ENCODE measurements around the gene CD79B.

The CD79B gene

GRCh38 chr17:63931981-63932561, at the start of gene CD79B:
TSS of gene CD79B (minus strand) at chr17:63932331. CDS start at chr17:63932261, 70 bp downstream.
- in situ Hi-C loops (cut with HindIII; ENCODE audit: low sequenced_read_pairs), result no loop called here
- no peak for TF ChIP-seq CTCF (IDR thresholded peaks at IDR 0.05; ENCODE audit: low read depth, low read length)
- DNase-seq (ENCODE audit: low read depth, low spot score), result no peak
- H3K4me3 ChIP-seq (ENCODE audit: low read depth, low read length), result no peak within 1 kb of the TSS

- no peak for DNase-seq (ENCODE audit: low read depth, low spot score)
- no peak overlapping the region for H3K4me3 ChIP-seq (ENCODE audit: low read depth, low read length)
- no peak for TF ChIP-seq CTCF (IDR thresholded peaks at IDR 0.05; ENCODE audit: low read depth, low read length)
- in situ Hi-C loops (cut with HindIII; ENCODE audit: low sequenced_read_pairs), result no loop called here
Measured at GRCh38 chr17:63978272-63979200, 46.4 kb upstream of the CD79B start.

- no peak overlapping the region for H3K4me3 ChIP-seq (ENCODE audit: low read depth, low read length)
- in situ Hi-C loops (cut with HindIII; ENCODE audit: low sequenced_read_pairs), result no loop called here
- no peak for TF ChIP-seq CTCF (IDR thresholded peaks at IDR 0.05; ENCODE audit: low read depth, low read length)
- DNase-seq (ENCODE audit: low read depth, low spot score), result no peak
Measured at GRCh38 chr17:63976702-63977101, 44.6 kb upstream of the CD79B start.

- H3K4me3 ChIP-seq (ENCODE audit: low read depth, low read length), result no peak overlapping the region
- DNase-seq (ENCODE audit: low read depth, low spot score), result no peak
- no peak for TF ChIP-seq CTCF (IDR thresholded peaks at IDR 0.05; ENCODE audit: low read depth, low read length)
- in situ Hi-C loops (cut with HindIII; ENCODE audit: low sequenced_read_pairs), result no loop called here
Measured at GRCh38 chr17:63975541-63976092, 43.5 kb upstream of the CD79B start.

- in situ Hi-C loops (cut with HindIII; ENCODE audit: low sequenced_read_pairs), result no loop called here
- peak; percentile 52 for DNase-seq (ENCODE audit: low read depth, low spot score)
- H3K4me3 ChIP-seq (ENCODE audit: low read depth, low read length), result no peak overlapping the region
- no peak for TF ChIP-seq CTCF (IDR thresholded peaks at IDR 0.05; ENCODE audit: low read depth, low read length)
Measured at GRCh38 chr17:63974594-63975192, 42.6 kb upstream of the CD79B start.

- in situ Hi-C loops (cut with HindIII; ENCODE audit: low sequenced_read_pairs), result no loop called here
- TF ChIP-seq CTCF (IDR thresholded peaks at IDR 0.05; ENCODE audit: low read depth, low read length), result no peak
- DNase-seq (ENCODE audit: low read depth, low spot score), result no peak
Measured at GRCh38 chr17:63973930-63974593, 41.9 kb upstream of the CD79B start.

More at GRCh38 chr17:63973930-63974593, 41.9 kb upstream of the CD79B start:
- H3K4me3 ChIP-seq (ENCODE audit: low read depth, low read length), result no peak overlapping the region

Data from astrocyte of the spinal cord (primary cell).